Measurements from ENCODE around the gene TPD52L3.

Gene TPD52L3

DNA sequence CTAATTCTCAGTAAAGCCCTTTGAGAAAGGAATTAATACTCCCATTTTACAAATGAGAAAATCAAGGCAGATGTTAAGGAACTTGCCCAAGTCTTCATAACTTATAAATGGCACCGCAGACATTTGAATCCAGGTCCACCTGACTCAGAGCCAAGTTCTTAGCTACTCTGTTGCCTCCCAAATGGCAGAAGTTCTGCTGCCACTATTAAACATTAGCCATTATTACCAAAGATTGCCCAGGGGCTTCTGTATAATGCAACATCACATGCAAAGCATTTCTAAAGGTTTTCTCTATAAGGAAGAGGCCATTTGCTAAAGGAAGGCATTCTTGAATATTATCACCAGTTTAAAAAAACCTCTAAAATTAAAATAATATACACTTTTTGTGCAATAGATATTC is 28.3 kb downstream of the TPD52L3 start:
- no peak overlapping the region for H3K4me3 ChIP-seq (replicated peaks; ENCODE audit: low read depth, low read length)
- no peak for DNase-seq (ENCODE audit: low read depth)
- TF ChIP-seq, protein P1, sequence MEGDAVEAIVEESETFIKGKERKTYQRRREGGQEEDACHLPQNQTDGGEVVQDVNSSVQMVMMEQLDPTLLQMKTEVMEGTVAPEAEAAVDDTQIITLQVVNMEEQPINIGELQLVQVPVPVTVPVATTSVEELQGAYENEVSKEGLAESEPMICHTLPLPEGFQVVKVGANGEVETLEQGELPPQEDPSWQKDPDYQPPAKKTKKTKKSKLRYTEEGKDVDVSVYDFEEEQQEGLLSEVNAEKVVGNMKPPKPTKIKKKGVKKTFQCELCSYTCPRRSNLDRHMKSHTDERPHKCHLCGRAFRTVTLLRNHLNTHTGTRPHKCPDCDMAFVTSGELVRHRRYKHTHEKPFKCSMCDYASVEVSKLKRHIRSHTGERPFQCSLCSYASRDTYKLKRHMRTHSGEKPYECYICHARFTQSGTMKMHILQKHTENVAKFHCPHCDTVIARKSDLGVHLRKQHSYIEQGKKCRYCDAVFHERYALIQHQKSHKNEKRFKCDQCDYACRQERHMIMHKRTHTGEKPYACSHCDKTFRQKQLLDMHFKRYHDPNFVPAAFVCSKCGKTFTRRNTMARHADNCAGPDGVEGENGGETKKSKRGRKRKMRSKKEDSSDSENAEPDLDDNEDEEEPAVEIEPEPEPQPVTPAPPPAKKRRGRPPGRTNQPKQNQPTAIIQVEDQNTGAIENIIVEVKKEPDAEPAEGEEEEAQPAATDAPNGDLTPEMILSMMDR (IDR thresholded peaks at IDR 0.05; ENCODE audit: low read length, missing control alignments), result no peak

DNA sequence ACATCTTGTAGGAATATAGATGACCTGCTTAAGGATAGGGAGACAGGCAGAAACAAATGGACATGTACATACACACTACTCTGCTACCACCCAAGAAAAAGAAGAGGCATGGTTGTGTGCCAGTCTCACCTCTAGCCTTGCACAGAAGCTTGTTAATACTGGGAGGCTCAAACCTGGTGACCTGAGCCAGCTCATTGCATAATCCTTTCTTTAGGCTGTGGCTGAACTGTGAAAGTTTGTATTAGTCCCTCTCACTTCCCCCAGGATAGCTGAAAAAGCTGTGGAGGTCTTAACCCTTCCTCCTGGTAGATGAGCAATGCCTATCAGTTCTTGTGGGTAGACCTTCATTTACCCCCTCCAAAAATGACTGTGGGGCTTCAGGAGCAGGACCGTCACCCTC is 28.7 kb downstream of the TPD52L3 start:
- H3K4me3 ChIP-seq (replicated peaks; ENCODE audit: low read depth, low read length), result no peak overlapping the region
- DNase-seq (ENCODE audit: low read depth), result no peak
- TF ChIP-seq, protein P1 (IDR thresholded peaks at IDR 0.05; ENCODE audit: low read length, missing control alignments), result no peak

DNA sequence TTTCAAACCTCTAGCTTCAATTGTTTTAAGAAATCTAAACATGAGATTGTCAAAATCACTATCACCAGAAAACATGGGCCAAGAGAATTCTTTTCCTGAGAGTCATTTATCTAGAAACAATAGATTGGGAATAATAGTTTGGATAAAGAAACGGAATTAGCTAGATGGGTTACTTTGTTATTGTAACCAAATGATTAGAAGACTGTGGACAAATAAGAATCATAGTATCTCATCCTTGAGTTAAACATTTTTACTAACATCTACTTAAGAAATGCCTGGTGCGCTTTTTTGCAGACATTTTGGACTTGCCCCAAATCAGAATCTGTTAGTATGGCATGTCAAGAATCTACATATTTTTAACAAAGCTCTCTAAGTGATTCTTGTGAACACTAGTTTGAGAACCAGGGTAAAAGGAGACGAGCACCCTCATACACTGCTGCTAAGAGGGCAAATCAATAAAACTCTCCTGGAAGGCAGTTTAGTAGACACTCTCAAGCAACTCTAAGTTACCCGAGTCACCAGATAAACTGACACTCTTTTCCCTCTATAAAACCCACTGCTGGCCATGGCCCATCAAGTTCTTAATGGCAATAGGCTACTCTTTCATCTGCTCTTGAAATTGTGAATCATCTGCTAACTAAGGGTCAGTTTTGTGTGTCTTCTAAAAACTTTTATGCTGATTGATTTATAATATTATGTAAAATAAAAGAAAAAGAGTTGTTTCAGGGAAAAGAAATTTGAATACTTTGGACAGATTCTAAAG is 39.1 kb downstream of the TPD52L3 start:
- TF ChIP-seq, protein P1 (IDR thresholded peaks at IDR 0.05; ENCODE audit: low read length, missing control alignments), result no peak
- H3K4me3 ChIP-seq (replicated peaks; ENCODE audit: low read depth, low read length), result no peak overlapping the region
- peak; percentile 50 for DNase-seq (ENCODE audit: low read depth)

DNA sequence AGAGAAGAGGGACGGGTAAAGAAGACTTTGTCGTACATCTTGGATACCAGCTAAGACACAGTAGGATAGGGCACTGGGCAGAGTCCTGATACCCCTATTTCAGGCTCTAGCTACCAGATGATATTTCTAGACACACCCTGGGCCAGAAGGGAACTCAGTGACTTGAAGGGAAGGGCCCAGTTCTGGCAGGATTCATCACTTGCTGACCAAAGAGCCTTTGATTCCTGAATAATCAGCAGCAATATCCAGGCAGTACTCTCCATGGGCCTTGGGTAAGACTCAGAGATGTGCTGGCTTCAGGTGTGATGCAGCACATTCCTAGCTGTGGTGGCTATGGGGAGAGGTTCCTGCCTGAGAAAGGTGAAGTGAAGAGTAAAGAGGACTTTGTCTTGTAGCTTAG is 40.7 kb downstream of the TPD52L3 start:
- no peak overlapping the region for H3K4me3 ChIP-seq (replicated peaks; ENCODE audit: low read depth, low read length)
- TF ChIP-seq, protein P1 (IDR thresholded peaks at IDR 0.05; ENCODE audit: low read length, missing control alignments), result no peak
- no peak for DNase-seq (ENCODE audit: low read depth)

All from fibroblast of pulmonary artery (primary cell).